ENCODE data around the gene RAPGEF5.

The RAPGEF5 gene

GRCh38 chr7:22234227-22234626 lies 122.7 kb downstream of the RAPGEF5 start:
- H3K27ac ChIP-seq (ENCODE audit: insufficient read depth, low read length, poor library complexity, severe bottlenecking), result no peak overlapping the region
- no peak overlapping the region for H3K4me3 ChIP-seq (ENCODE audit: insufficient read depth, low read depth, low read length, poor library complexity, severe bottlenecking)
- DNase-seq, result no peak
- no peaks in the 10 kb centered on the region for H3K36me3 ChIP-seq (ENCODE audit: control insufficient read depth, insufficient read depth, low read length)
- H3K4me1 ChIP-seq (ENCODE audit: control insufficient read depth, insufficient read depth, low read length, poor library complexity, severe bottlenecking), result no peaks in the 10 kb centered on the region
- H3K27me3 ChIP-seq (replicated peaks; ENCODE audit: control insufficient read depth, insufficient read depth, low read length, poor library complexity, severe bottlenecking), result no peaks in the 10 kb centered on the region
- H3K9me3 ChIP-seq (ENCODE audit: control insufficient read depth, low read length), result no peaks in the 10 kb centered on the region

- Histone ChIP-seq H3K27ac (ENCODE audit: insufficient read depth, low read length, poor library complexity, severe bottlenecking) (no peak overlapping the region), H3K36me3 (ENCODE audit: control insufficient read depth, insufficient read depth, low read length) (no peaks in the 10 kb centered on the region), H3K9me3 (ENCODE audit: control insufficient read depth, low read length) (no peaks in the 10 kb centered on the region), H3K27me3 (replicated peaks; ENCODE audit: control insufficient read depth, insufficient read depth, low read length, poor library complexity, severe bottlenecking) (no peaks in the 10 kb centered on the region), H3K4me1 (ENCODE audit: control insufficient read depth, insufficient read depth, low read length, poor library complexity, severe bottlenecking) (no peaks in the 10 kb centered on the region), H3K4me3 (ENCODE audit: insufficient read depth, low read depth, low read length, poor library complexity, severe bottlenecking) (no peak overlapping the region)
- DNase-seq, result no peak
These were observed 125.1 kb downstream of the RAPGEF5 start for GRCh38 chr7:22231806-22232205.

- Histone ChIP-seq H3K9me3 (ENCODE audit: control insufficient read depth, low read length) (no peaks in the 10 kb centered on the region), H3K36me3 (ENCODE audit: control insufficient read depth, insufficient read depth, low read length) (no peaks in the 10 kb centered on the region), H3K4me3 (ENCODE audit: insufficient read depth, low read depth, low read length, poor library complexity, severe bottlenecking) (no peak overlapping the region), H3K4me1 (ENCODE audit: control insufficient read depth, insufficient read depth, low read length, poor library complexity, severe bottlenecking) (no peaks in the 10 kb centered on the region), H3K27ac (ENCODE audit: insufficient read depth, low read length, poor library complexity, severe bottlenecking) (no peak overlapping the region), H3K27me3 (replicated peaks; ENCODE audit: control insufficient read depth, insufficient read depth, low read length, poor library complexity, severe bottlenecking) (no peaks in the 10 kb centered on the region)
- no peak for DNase-seq
These were observed 125.8 kb downstream of the RAPGEF5 start for GRCh38 chr7:22231141-22231540.

- no peaks in the 10 kb centered on the region for H3K36me3 ChIP-seq (ENCODE audit: control insufficient read depth, insufficient read depth, low read length)
- H3K4me1 ChIP-seq (ENCODE audit: control insufficient read depth, insufficient read depth, low read length, poor library complexity, severe bottlenecking), result no peaks in the 10 kb centered on the region
- H3K27me3 ChIP-seq (replicated peaks; ENCODE audit: control insufficient read depth, insufficient read depth, low read length, poor library complexity, severe bottlenecking), result no peaks in the 10 kb centered on the region
- no peaks in the 10 kb centered on the region for H3K9me3 ChIP-seq (ENCODE audit: control insufficient read depth, low read length)
- H3K4me3 ChIP-seq (ENCODE audit: insufficient read depth, low read depth, low read length, poor library complexity, severe bottlenecking), result no peak overlapping the region
- no peak overlapping the region for H3K27ac ChIP-seq (ENCODE audit: insufficient read depth, low read length, poor library complexity, severe bottlenecking)
- no peak for DNase-seq
These were observed 126.7 kb downstream of the RAPGEF5 start for GRCh38 chr7:22230238-22230637.

GRCh38 chr7:22229148-22229547 lies 127.8 kb downstream of the RAPGEF5 start:
- no peak overlapping the region for H3K4me3 ChIP-seq (ENCODE audit: insufficient read depth, low read depth, low read length, poor library complexity, severe bottlenecking)
- no peaks in the 10 kb centered on the region for H3K27me3 ChIP-seq (replicated peaks; ENCODE audit: control insufficient read depth, insufficient read depth, low read length, poor library complexity, severe bottlenecking)
- no peak overlapping the region for H3K27ac ChIP-seq (ENCODE audit: insufficient read depth, low read length, poor library complexity, severe bottlenecking)
- H3K4me1 ChIP-seq (ENCODE audit: control insufficient read depth, insufficient read depth, low read length, poor library complexity, severe bottlenecking), result no peaks in the 10 kb centered on the region
- no peaks in the 10 kb centered on the region for H3K36me3 ChIP-seq (ENCODE audit: control insufficient read depth, insufficient read depth, low read length)
- no peak for DNase-seq
- H3K9me3 ChIP-seq (ENCODE audit: control insufficient read depth, low read length), result no peaks in the 10 kb centered on the region

GRCh38 chr7:22223807-22224206 lies 133.1 kb downstream of the RAPGEF5 start:
- no peak for DNase-seq
- Histone ChIP-seq H3K36me3 (ENCODE audit: control insufficient read depth, insufficient read depth, low read length) (no peaks in the 10 kb centered on the region), H3K4me3 (ENCODE audit: insufficient read depth, low read depth, low read length, poor library complexity, severe bottlenecking) (no peak overlapping the region), H3K27ac (ENCODE audit: insufficient read depth, low read length, poor library complexity, severe bottlenecking) (no peak overlapping the region), H3K27me3 (replicated peaks; ENCODE audit: control insufficient read depth, insufficient read depth, low read length, poor library complexity, severe bottlenecking) (no peaks in the 10 kb centered on the region), H3K9me3 (ENCODE audit: control insufficient read depth, low read length) (no peaks in the 10 kb centered on the region), H3K4me1 (ENCODE audit: control insufficient read depth, insufficient read depth, low read length, poor library complexity, severe bottlenecking) (no peaks in the 10 kb centered on the region)

GRCh38 chr7:22220941-22221340 lies 136.0 kb downstream of the RAPGEF5 start:
- H3K27ac ChIP-seq (ENCODE audit: insufficient read depth, low read length, poor library complexity, severe bottlenecking), result no peak overlapping the region
- no peaks in the 10 kb centered on the region for H3K4me1 ChIP-seq (ENCODE audit: control insufficient read depth, insufficient read depth, low read length, poor library complexity, severe bottlenecking)

GRCh38 chr7:22219739-22220493 lies 137.0 kb downstream of the RAPGEF5 start:
- Histone ChIP-seq H3K27me3 (replicated peaks; ENCODE audit: control insufficient read depth, insufficient read depth, low read length, poor library complexity, severe bottlenecking) (no peaks in the 10 kb centered on the region), H3K4me1 (ENCODE audit: control insufficient read depth, insufficient read depth, low read length, poor library complexity, severe bottlenecking) (no peaks in the 10 kb centered on the region), H3K36me3 (ENCODE audit: control insufficient read depth, insufficient read depth, low read length) (no peaks in the 10 kb centered on the region), H3K4me3 (ENCODE audit: insufficient read depth, low read depth, low read length, poor library complexity, severe bottlenecking) (no peak overlapping the region), H3K27ac (ENCODE audit: insufficient read depth, low read length, poor library complexity, severe bottlenecking) (no peak overlapping the region), H3K9me3 (ENCODE audit: control insufficient read depth, low read length) (no peaks in the 10 kb centered on the region)
- DNase-seq, result no peak

More at GRCh38 chr7:22220941-22221340, 136.0 kb downstream of the RAPGEF5 start:
- no peak overlapping the region for H3K4me3 ChIP-seq (ENCODE audit: insufficient read depth, low read depth, low read length, poor library complexity, severe bottlenecking)
- no peak for DNase-seq
- H3K27me3 ChIP-seq (replicated peaks; ENCODE audit: control insufficient read depth, insufficient read depth, low read length, poor library complexity, severe bottlenecking), result no peaks in the 10 kb centered on the region
- no peaks in the 10 kb centered on the region for H3K36me3 ChIP-seq (ENCODE audit: control insufficient read depth, insufficient read depth, low read length)
- H3K9me3 ChIP-seq (ENCODE audit: control insufficient read depth, low read length), result no peaks in the 10 kb centered on the region

- Histone ChIP-seq H3K27ac (ENCODE audit: insufficient read depth, low read length, poor library complexity, severe bottlenecking) (no peak overlapping the region), H3K4me1 (ENCODE audit: control insufficient read depth, insufficient read depth, low read length, poor library complexity, severe bottlenecking) (no peaks in the 10 kb centered on the region), H3K4me3 (ENCODE audit: insufficient read depth, low read depth, low read length, poor library complexity, severe bottlenecking) (no peak overlapping the region), H3K9me3 (ENCODE audit: control insufficient read depth, low read length) (no peaks in the 10 kb centered on the region), H3K36me3 (ENCODE audit: control insufficient read depth, insufficient read depth, low read length) (no peaks in the 10 kb centered on the region), H3K27me3 (replicated peaks; ENCODE audit: control insufficient read depth, insufficient read depth, low read length, poor library complexity, severe bottlenecking) (no peaks in the 10 kb centered on the region)
- DNase-seq, result no peak
These were observed 137.9 kb downstream of the RAPGEF5 start for GRCh38 chr7:22219036-22219435.

GRCh38 chr7:22216832-22217475 lies 140.0 kb downstream of the RAPGEF5 start:
- no peaks in the 10 kb centered on the region for H3K9me3 ChIP-seq (ENCODE audit: control insufficient read depth, low read length)
- H3K4me1 ChIP-seq (ENCODE audit: control insufficient read depth, insufficient read depth, low read length, poor library complexity, severe bottlenecking), result no peaks in the 10 kb centered on the region
- no peak for DNase-seq
- no peak overlapping the region for H3K4me3 ChIP-seq (ENCODE audit: insufficient read depth, low read depth, low read length, poor library complexity, severe bottlenecking)
- no peaks in the 10 kb centered on the region for H3K27me3 ChIP-seq (replicated peaks; ENCODE audit: control insufficient read depth, insufficient read depth, low read length, poor library complexity, severe bottlenecking)
- H3K27ac ChIP-seq (ENCODE audit: insufficient read depth, low read length, poor library complexity, severe bottlenecking), result no peak overlapping the region
- H3K36me3 ChIP-seq (ENCODE audit: control insufficient read depth, insufficient read depth, low read length), result no peaks in the 10 kb centered on the region

Measured in effector memory CD4-positive, alpha-beta T cell (primary cell).